ENCODE measurements around the gene KCNIP1. TPM values are rescaled to one million over a fixed set of nuclear protein-coding genes. Genes with fewer than 3 reads are reported as not detected.

KCNIP1 gene
- total and polyA plus RNA-seq, 9 of the 15 experiments (the other 6 are each of a cell fraction or from before 2014, with no cell fraction given): not detected

DNA sequence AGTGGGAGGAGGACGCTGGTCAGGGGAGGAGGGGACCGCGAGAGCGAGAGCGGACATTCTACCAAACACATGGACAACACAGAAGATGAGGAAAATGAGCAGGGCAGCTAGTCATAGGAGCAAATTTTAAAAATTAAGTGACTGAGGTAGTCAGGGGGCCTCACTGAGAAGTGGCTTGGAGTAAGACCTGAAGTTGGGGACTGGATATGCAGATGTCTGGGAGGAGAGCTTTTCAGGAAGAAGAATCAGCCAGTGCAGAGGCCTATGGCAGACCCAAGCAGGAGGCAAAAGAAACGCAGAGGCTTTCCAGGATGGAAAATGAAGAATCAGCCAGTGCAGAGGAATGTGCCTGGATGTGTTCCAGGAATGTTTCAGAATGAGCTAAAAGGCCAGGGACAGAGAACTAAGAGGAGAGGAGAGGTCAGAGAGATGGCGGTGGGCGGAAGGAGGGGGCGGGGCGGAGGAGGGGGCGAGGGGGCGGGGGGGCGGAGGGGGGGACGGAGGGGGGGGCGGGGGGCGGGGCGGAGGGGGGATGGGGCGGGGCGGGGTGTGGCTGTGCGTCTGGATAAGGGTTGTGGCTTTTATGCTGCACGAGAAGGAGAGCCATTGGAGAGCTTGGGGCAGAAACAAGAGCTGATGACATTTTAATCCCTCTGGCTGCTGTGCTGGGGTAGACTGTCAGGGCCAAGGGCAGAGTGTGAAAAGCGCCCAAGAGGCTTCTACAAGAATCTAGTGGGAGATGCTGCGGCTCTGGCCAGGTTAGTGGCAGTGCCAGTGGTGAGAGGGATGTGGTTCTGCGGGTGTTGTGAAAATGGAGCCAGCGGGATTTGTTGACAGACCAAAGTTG lies 129.6 kb downstream of the KCNIP1 start:
- WGBS (ENCODE audit: insufficient coverage, low coverage, missing lambda C conversion rate): 7% methylated on average over 10 of the region's 25 CpGs
- DNase-seq (ENCODE audit: extremely low read depth in 1 of 4, low spot score in 3 of 4) (peak; percentile 55 to 76 (median 70)), FAIRE-seq (no peak), ATAC-seq (peak; percentile 72)
- Histone ChIP-seq H3K27me3 (ENCODE audit: control insufficient read depth in 2 of 2, insufficient read depth in 2 of 2, low read length in 2 of 2) (peaks cover 0 to 11% of the 10 kb centered on the region in 2 experiments; a peak in 1 of 5 replicates), H3K9ac (ENCODE audit: insufficient read depth in 1 of 2, low read depth in 2 of 2, low read length in 2 of 2) (no peak overlapping the region; a peak in 1 of 4 replicates), H3K4me1 (replicated peaks in 1 of 2; ENCODE audit: control insufficient read depth in 2 of 2, insufficient read depth in 2 of 2, low read length in 2 of 2) (peaks cover 4 to 11% of the 10 kb centered on the region in 2 experiments; a peak in 4 of 5 replicates), H3K4me2 (ENCODE audit: insufficient read depth, low read length) (peak overlapping the region; percentile 48), H2AFZ (ENCODE audit: low read depth, low read length) (peak overlapping the region; percentile 51; the same call in 1 of the 2 replicates), H4K20me1 (replicated peaks; ENCODE audit: control insufficient read depth, insufficient read depth, low read length) (peaks cover 26% of the 10 kb centered on the region), H3K36me3 (ENCODE audit: control insufficient read depth, insufficient read depth, low read length) (no peaks in the 10 kb centered on the region), H3K9me1 (ENCODE audit: control insufficient read depth, insufficient read depth, low read length) (peaks cover 3% of the 10 kb centered on the region), H3K27ac (ENCODE audit: extremely low read depth, low read depth, low read length) (no peak overlapping the region), H3K9me3 (replicated peaks; ENCODE audit: control insufficient read depth, insufficient read depth, low read depth, low read length) (no peaks in the 10 kb centered on the region), H3K79me2 (ENCODE audit: control insufficient read depth, insufficient read depth, low read length) (no peaks in the 10 kb centered on the region), H3K4me3 (no peak overlapping the region)
- CTCF ChIA-PET (ENCODE audit: low intra/inter-chr PET ratio): interaction anchor here (0.9 to 1.9 kb wide), 4 partner anchors 30 to 199 kb away, joined by 3 to 10 read pairs (median 4); no protein-coding TSS in a partner anchor
- intact Hi-C loops (cut with micrococcal nuclease) (loop anchor here (1.0 kb wide), 2 partner anchors 29 to 198 kb away; no protein-coding TSS in a partner anchor), in situ Hi-C loops (cut with MboI) (no loop called here)
- POLR2A ChIA-PET: no interaction called here
- no TSS peak for BruUV-seq (replicated peaks)
- TF ChIP-seq, protein P1, sequence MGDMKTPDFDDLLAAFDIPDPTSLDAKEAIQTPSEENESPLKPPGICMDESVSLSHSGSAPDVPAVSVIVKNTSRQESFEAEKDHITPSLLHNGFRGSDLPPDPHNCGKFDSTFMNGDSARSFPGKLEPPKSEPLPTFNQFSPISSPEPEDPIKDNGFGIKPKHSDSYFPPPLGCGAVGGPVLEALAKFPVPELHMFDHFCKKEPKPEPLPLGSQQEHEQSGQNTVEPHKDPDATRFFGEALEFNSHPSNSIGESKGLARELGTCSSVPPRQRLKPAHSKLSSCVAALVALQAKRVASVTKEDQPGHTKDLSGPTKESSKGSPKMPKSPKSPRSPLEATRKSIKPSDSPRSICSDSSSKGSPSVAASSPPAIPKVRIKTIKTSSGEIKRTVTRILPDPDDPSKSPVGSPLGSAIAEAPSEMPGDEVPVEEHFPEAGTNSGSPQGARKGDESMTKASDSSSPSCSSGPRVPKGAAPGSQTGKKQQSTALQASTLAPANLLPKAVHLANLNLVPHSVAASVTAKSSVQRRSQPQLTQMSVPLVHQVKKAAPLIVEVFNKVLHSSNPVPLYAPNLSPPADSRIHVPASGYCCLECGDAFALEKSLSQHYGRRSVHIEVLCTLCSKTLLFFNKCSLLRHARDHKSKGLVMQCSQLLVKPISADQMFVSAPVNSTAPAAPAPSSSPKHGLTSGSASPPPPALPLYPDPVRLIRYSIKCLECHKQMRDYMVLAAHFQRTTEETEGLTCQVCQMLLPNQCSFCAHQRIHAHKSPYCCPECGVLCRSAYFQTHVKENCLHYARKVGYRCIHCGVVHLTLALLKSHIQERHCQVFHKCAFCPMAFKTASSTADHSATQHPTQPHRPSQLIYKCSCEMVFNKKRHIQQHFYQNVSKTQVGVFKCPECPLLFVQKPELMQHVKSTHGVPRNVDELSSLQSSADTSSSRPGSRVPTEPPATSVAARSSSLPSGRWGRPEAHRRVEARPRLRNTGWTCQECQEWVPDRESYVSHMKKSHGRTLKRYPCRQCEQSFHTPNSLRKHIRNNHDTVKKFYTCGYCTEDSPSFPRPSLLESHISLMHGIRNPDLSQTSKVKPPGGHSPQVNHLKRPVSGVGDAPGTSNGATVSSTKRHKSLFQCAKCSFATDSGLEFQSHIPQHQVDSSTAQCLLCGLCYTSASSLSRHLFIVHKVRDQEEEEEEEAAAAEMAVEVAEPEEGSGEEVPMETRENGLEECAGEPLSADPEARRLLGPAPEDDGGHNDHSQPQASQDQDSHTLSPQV (IDR thresholded peaks at IDR 0.05): no peak
- TF ChIP-seq EHMT2 (IDR thresholded peaks at IDR 0.05) (no peak), KAT7 (CRISPR knock-in tag; IDR thresholded peaks at IDR 0.05; ENCODE audit: borderline replicate concordance) (no peak), ZNF445 (CRISPR knock-in tag; IDR thresholded peaks at IDR 0.05; ENCODE audit: low read depth) (no peak), HNRNPUL1 (IDR thresholded peaks at IDR 0.05; ENCODE audit: low read length) (no peak), DPF2 (IDR thresholded peaks at IDR 0.05) (no peak), POLR2AphosphoS2 (IDR thresholded peaks at IDR 0.05; ENCODE audit: low read length) (no peak), ZNF644 (tag; IDR thresholded peaks at IDR 0.05; ENCODE audit: low read depth) (no peak), KDM4B (IDR thresholded peaks at IDR 0.05; ENCODE audit: borderline replicate concordance in 2 of 2, low read depth in 1 of 2) (no peak), KAT2B (IDR thresholded peaks at IDR 0.05; ENCODE audit: low read depth, low read length) (no peak), ZNF263 (CRISPR knock-in tag; IDR thresholded peaks at IDR 0.05; ENCODE audit: borderline replicate concordance) (peak; percentile 56; the same call in 1 of the 2 replicates), HMGXB4 (CRISPR knock-in tag; IDR thresholded peaks at IDR 0.05) (no peak), TSC22D4 (tag; IDR thresholded peaks at IDR 0.05) (no peak), MAX (CRISPR knock-in tag; IDR thresholded peaks at IDR 0.05) (no peak), CBFA2T2 (conservative IDR thresholded peaks at IDR 0.05) (no peak), NCOA2 (IDR thresholded peaks at IDR 0.05; ENCODE audit: partially characterized antibody in 2 of 2) (no peak)
